HG03097 (cell line): ENCODE data around the gene EDEM3.

Source experiments
- ATAC-seq: cut with Tn5 transposase; IDR thresholded peaks from one replicate; pipeline ENCODE4 v1.9.1; 2021; ENCODE audit not compliant: unreplicated experiment, low FRiP score

The EDEM3 gene

DNA sequence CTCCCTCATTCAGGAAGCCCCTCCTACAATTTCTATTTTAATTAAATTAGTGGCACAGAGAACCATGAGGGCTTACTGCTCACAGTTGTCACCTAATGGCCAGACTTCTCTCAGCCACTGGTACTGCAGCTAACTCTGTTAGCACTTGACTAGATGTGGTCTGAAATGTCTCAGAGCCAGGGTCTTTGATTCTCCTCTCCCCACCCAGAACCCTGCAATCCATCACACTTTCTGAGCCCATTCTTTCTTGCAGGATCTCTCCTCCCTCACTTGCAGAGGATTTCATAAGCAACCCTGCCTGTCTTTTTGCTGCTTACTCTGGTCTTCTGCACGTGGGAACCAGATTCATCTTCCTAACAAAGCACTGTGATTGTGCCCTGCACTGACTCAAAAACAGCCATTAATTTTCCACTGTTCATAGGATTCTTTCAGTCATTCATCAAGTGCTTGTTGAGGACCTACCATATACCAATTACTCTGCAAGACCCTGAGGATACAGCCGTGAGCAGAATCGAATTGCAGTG is 108.4 kb downstream of the EDEM3 start:
- no peak for ATAC-seq

DNA sequence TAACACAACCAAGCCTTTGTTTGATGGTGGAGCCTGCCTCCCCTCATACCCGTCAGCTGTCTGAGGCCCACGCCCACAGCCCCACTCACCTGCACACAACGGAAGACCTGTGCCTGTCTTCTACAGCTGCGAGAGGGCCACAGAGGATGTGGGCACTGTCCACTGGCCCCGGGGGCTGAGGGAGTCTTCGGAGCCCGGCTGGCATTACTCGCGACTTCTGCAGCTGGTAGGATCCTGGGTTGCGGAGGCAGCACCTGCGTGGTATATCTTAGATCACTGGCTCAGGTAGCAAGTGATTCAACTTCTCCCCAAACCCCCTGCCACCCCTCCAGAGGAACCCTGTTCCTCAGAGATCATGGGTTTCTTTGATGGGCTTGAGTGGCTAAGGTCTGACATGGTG is 109.9 kb downstream of the EDEM3 start:
- no peak for ATAC-seq

DNA sequence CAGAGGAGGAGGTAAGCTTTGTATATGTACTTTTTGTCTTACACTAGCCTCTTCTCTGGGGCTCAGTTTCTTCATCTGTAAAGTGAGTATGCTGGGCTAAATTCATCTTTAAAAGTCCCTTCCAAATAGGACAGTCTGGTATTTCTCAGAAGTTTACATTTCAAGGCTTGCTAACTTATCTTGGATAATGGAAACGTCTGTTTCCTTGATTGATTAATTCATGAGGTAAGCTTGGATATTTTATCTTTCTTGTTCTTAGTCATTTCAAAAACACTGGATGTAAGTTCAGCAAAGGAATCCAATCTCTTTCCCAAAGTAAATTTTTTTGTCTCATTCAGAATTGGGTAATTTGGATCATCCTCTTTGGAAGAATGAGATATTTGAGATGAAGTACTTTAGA is 111.0 kb downstream of the EDEM3 start:
- ATAC-seq = no peak

DNA sequence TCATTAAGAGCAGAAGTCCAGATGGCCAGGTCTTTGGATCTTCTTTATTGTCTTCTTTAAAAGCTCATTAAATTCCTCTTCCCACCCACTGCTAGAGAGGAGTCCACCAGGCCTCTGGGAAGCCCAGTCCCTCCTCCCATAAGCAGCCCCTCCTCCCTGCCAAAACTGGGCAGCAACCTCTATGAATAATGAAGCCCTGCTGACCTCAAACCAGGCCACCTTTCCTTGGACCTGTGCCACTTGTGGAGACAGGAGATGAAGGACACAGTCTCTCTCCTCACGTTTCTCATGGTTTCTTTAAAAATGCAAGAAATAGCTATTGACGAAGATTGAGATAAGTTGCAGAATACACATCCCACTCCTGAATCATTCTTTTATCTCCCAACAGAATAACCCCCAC is 112.8 kb downstream of the EDEM3 start:
- ATAC-seq = no peak

DNA sequence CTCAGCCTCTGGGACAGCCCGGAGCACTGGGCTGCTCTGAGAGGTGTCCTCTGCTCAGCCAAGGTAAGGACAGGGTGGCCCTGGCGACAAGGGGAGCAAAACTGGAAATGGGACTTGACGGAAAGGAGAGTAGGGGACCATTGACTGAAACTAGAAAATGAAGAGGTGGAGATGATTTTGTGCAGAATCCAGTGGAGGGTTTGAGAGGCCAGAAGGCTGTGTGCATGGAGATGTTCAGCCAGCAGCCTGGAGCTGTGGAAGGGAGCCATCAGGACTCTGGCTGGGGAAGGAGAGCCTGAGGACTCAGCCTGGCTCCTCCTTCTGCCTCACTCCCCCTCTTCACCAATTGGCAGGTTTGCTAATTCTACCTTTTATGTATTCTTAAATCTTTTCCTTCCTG is 114.2 kb downstream of the EDEM3 start:
- ATAC-seq = no peak
